Fibroblast of mammary gland (primary cell): ENCODE results near the gene NADSYN1.
A peak's percentile ranks its signal among the peaks of the same experiment; 100 is the strongest.

Experiments
- DNase-seq: peaks from one replicate; pipeline ENCODE4 v3.0.0-alpha.2; 2010; ENCODE audit warnings: low read depth
- H3K4me3 ChIP-seq: 2 replicates; pipeline ENCODE4 v1.5.1; 2011; ENCODE audit warnings: low read depth, mild to moderate bottlenecking, low read length, moderate library complexity; ENCODE audit not compliant: control insufficient read depth
- CTCF ChIP-seq: conservative IDR thresholded peaks from 2 replicates; pipeline ENCODE4 v1.5.1; 2011; ENCODE audit warnings: low read depth, low read length, inconsistent platforms; ENCODE audit not compliant: control insufficient read depth, insufficient read depth

NADSYN1 gene

GRCh38 chr11:71425860-71426259 lies 27.1 kb upstream of the NADSYN1 start:
- H3K4me3 ChIP-seq: no peak overlapping the region
- no peak for TF ChIP-seq CTCF
- peak; percentile 55 for DNase-seq

- H3K4me3 ChIP-seq: no peak overlapping the region
- no peak for TF ChIP-seq CTCF
- peak; percentile 70 for DNase-seq
These were observed 26.6 kb upstream of the NADSYN1 start for GRCh38 chr11:71426413-71426812.

GRCh38 chr11:71428861-71429435 lies 24.1 kb upstream of the NADSYN1 start:
- H3K4me3 ChIP-seq: no peak overlapping the region
- no peak for TF ChIP-seq CTCF
- peak; percentile 54 for DNase-seq

- DNase-seq: no peak
- TF ChIP-seq CTCF: no peak
- no peak overlapping the region for H3K4me3 ChIP-seq
These were observed 23.3 kb upstream of the NADSYN1 start for GRCh38 chr11:71429701-71430100.

GRCh38 chr11:71430166-71430565 lies 22.8 kb upstream of the NADSYN1 start:
- no peak for DNase-seq
- no peak for TF ChIP-seq CTCF
- no peak overlapping the region for H3K4me3 ChIP-seq

GRCh38 chr11:71431271-71431670 lies 21.7 kb upstream of the NADSYN1 start:
- H3K4me3 ChIP-seq: no peak overlapping the region
- no peak for TF ChIP-seq CTCF
- no peak for DNase-seq
